IPS-NIHi11 (cell line): Measurements from ENCODE around the gene HNRNPA3.
"Not testable (repeated sequence)": the region's sequence is repeated elsewhere in the genome, so short reads cannot be mapped to it uniquely, and the experiment has no call there.

ENCODE experiments used
- DNase-seq: peaks from one replicate; pipeline ENCODE4 v3.0.0; 2012; ENCODE audit warnings: mixed read lengths, low spot score

HNRNPA3 gene

GRCh38 chr2:177234267-177234666 is 21.7 kb downstream of the HNRNPA3 start:
- no peak for DNase-seq

GRCh38 chr2:177235855-177236437 is 23.4 kb downstream of the HNRNPA3 start:
- DNase-seq = no peak

GRCh38 chr2:177237932-177238331 is 25.3 kb downstream of the HNRNPA3 start:
- no peak for DNase-seq

- DNase-seq = no peak
Measured at GRCh38 chr2:177239053-177239452, 26.5 kb downstream of the HNRNPA3 start.

- DNase-seq = no peak
Measured at GRCh38 chr2:177239932-177240630, 27.5 kb downstream of the HNRNPA3 start.

GRCh38 chr2:177241711-177242120 is 29.1 kb downstream of the HNRNPA3 start:
- no peak for DNase-seq

- DNase-seq = peak; percentile 47
Measured at GRCh38 chr2:177242121-177242987, 29.8 kb downstream of the HNRNPA3 start.

GRCh38 chr2:177243073-177243472 is 30.5 kb downstream of the HNRNPA3 start:
- no peak for DNase-seq

GRCh38 chr2:177243476-177243875 is 30.9 kb downstream of the HNRNPA3 start:
- DNase-seq = no peak

- no peak for DNase-seq
Measured at GRCh38 chr2:177244244-177244771, 31.7 kb downstream of the HNRNPA3 start.

GRCh38 chr2:177245010-177245422 is 32.4 kb downstream of the HNRNPA3 start:
- DNase-seq = peak; percentile 45

- DNase-seq = no peak
Measured at GRCh38 chr2:177246000-177246399, 33.4 kb downstream of the HNRNPA3 start.

- not testable (repeated sequence) for DNase-seq
Measured at GRCh38 chr2:177246523-177247030, 34.0 kb downstream of the HNRNPA3 start.

- DNase-seq = no peak
Measured at GRCh38 chr2:177247693-177248262, 35.2 kb downstream of the HNRNPA3 start.

- no peak for DNase-seq
Measured at GRCh38 chr2:177249038-177249437, 36.4 kb downstream of the HNRNPA3 start.

- no peak for DNase-seq
Measured at GRCh38 chr2:177250461-177250860, 37.9 kb downstream of the HNRNPA3 start.

GRCh38 chr2:177251165-177251542 is 38.6 kb downstream of the HNRNPA3 start:
- DNase-seq = no peak

- no peak for DNase-seq
Measured at GRCh38 chr2:177252808-177253531, 40.4 kb downstream of the HNRNPA3 start.

- DNase-seq = no peak
Measured at GRCh38 chr2:177253704-177254103, 41.1 kb downstream of the HNRNPA3 start.

- DNase-seq = peak; percentile 55
Measured at GRCh38 chr2:177254433-177255226, 42.0 kb downstream of the HNRNPA3 start.

GRCh38 chr2:177255227-177255601 is 42.6 kb downstream of the HNRNPA3 start:
- no peak for DNase-seq
